ENCODE measurements around the gene CAPRIN1.
"Not testable (repeated sequence)": the region's sequence is repeated elsewhere in the genome, so short reads cannot be mapped to it uniquely, and the experiment has no call there.

Gene CAPRIN1

GRCh38 chr11:34063061-34063795 lies 11.7 kb downstream of the CAPRIN1 start:
- H3K27ac Mint-ChIP-seq, result no peak overlapping the region
- CTCF ChIA-PET, result interaction anchor here (1.2 kb wide), 1 partner anchor 12 kb away, joined by 3 read pairs; the partner anchor contains the start of gene CAPRIN1
- H3K36me3 Mint-ChIP-seq, result peaks cover 33% of the 10 kb centered on the region
- H3K9me3 Mint-ChIP-seq, result no peaks in the 10 kb centered on the region
- no peaks in the 10 kb centered on the region for H3K27me3 Mint-ChIP-seq
- no peak for DNase-seq
- no peak overlapping the region for H3K4me3 Mint-ChIP-seq
- H3K4me1 Mint-ChIP-seq, result peaks cover 47% of the 10 kb centered on the region

GRCh38 chr11:34064291-34064690 lies 12.8 kb downstream of the CAPRIN1 start:
- no peak overlapping the region for H3K4me3 Mint-ChIP-seq
- no peak overlapping the region for H3K27ac Mint-ChIP-seq
- H3K36me3 Mint-ChIP-seq, result peaks cover 24% of the 10 kb centered on the region
- CTCF ChIA-PET, result interaction anchor here (1.2 kb wide), 1 partner anchor 13 kb away, joined by 3 read pairs; the partner anchor contains the start of gene CAPRIN1
- H3K27me3 Mint-ChIP-seq, result no peaks in the 10 kb centered on the region
- no peak for DNase-seq
- peaks cover 36% of the 10 kb centered on the region for H3K4me1 Mint-ChIP-seq
- H3K9me3 Mint-ChIP-seq, result no peaks in the 10 kb centered on the region

- H3K4me3 Mint-ChIP-seq, result no peak overlapping the region
- no peaks in the 10 kb centered on the region for H3K27me3 Mint-ChIP-seq
- no peak overlapping the region for H3K27ac Mint-ChIP-seq
- no peak for DNase-seq
- peaks cover 40% of the 10 kb centered on the region for H3K4me1 Mint-ChIP-seq
- H3K9me3 Mint-ChIP-seq, result no peaks in the 10 kb centered on the region
- CTCF ChIA-PET, result interaction anchor here (1.7 kb wide), 1 partner anchor 8 kb away, joined by 3 read pairs; no protein-coding TSS in a partner anchor
- H3K36me3 Mint-ChIP-seq, result peaks cover 26% of the 10 kb centered on the region
These were observed 14.1 kb downstream of the CAPRIN1 start for GRCh38 chr11:34065505-34066203.

- not testable (repeated sequence) for H3K27ac Mint-ChIP-seq, H3K27me3 Mint-ChIP-seq, H3K9me3 Mint-ChIP-seq, DNase-seq, H3K4me3 Mint-ChIP-seq
- H3K4me1 Mint-ChIP-seq, result peaks cover 40% of the 10 kb centered on the region
- CTCF ChIA-PET, result interaction anchor here (0.7 to 1.7 kb wide), 3 partner anchors 9 to 258 kb away, joined by 3 to 4 read pairs (median 3); no protein-coding TSS in a partner anchor
- peaks cover 32% of the 10 kb centered on the region for H3K36me3 Mint-ChIP-seq
These were observed 15.2 kb downstream of the CAPRIN1 start for GRCh38 chr11:34066766-34067165.

- no peak overlapping the region for H3K27ac Mint-ChIP-seq
- DNase-seq, result no peak
- peaks cover 31% of the 10 kb centered on the region for H3K36me3 Mint-ChIP-seq
- H3K27me3 Mint-ChIP-seq, result no peaks in the 10 kb centered on the region
- CTCF ChIA-PET, result interaction anchor here (1.0 to 1.7 kb wide), 2 partner anchors 10 to 259 kb away, joined by 3 to 4 read pairs; no protein-coding TSS in a partner anchor
- H3K4me3 Mint-ChIP-seq, result no peak overlapping the region
- H3K9me3 Mint-ChIP-seq, result no peaks in the 10 kb centered on the region
- H3K4me1 Mint-ChIP-seq, result peaks cover 38% of the 10 kb centered on the region
These were observed 16.0 kb downstream of the CAPRIN1 start for GRCh38 chr11:34067383-34068065.

GRCh38 chr11:34068111-34068510 lies 16.6 kb downstream of the CAPRIN1 start:
- no peak overlapping the region for H3K4me3 Mint-ChIP-seq

GRCh38 chr11:34071306-34071705 lies 19.8 kb downstream of the CAPRIN1 start:
- Mint-ChIP-seq H3K36me3 (peaks cover 41% of the 10 kb centered on the region), H3K4me1 (peaks cover 35% of the 10 kb centered on the region)
- not testable (repeated sequence) for H3K4me3 Mint-ChIP-seq, DNase-seq, H3K9me3 Mint-ChIP-seq, H3K27me3 Mint-ChIP-seq, H3K27ac Mint-ChIP-seq
- CTCF ChIA-PET, result interaction anchor here (1.0 kb wide), 1 partner anchor 12 kb away, joined by 3 read pairs; no protein-coding TSS in a partner anchor

More at GRCh38 chr11:34068111-34068510, 16.6 kb downstream of the CAPRIN1 start:
- Mint-ChIP-seq H3K27me3 (no peaks in the 10 kb centered on the region), H3K9me3 (no peaks in the 10 kb centered on the region), H3K4me1 (peaks cover 36% of the 10 kb centered on the region), H3K36me3 (peaks cover 30% of the 10 kb centered on the region), H3K27ac (no peak overlapping the region)
- no peak for DNase-seq
- CTCF ChIA-PET, result no interaction called here

- DNase-seq, result no peak
- Mint-ChIP-seq H3K4me1 (peaks cover 32% of the 10 kb centered on the region), H3K27me3 (no peaks in the 10 kb centered on the region), H3K27ac (no peak overlapping the region), H3K36me3 (peaks cover 43% of the 10 kb centered on the region), H3K9me3 (no peaks in the 10 kb centered on the region), H3K4me3 (no peak overlapping the region)
- CTCF ChIA-PET, result no interaction called here
These were observed 20.5 kb downstream of the CAPRIN1 start for GRCh38 chr11:34072041-34072440.

GRCh38 chr11:34072832-34073231 lies 21.3 kb downstream of the CAPRIN1 start:
- Mint-ChIP-seq H3K27ac (no peak overlapping the region), H3K9me3 (no peaks in the 10 kb centered on the region), H3K4me1 (peaks cover 27% of the 10 kb centered on the region), H3K4me3 (no peak overlapping the region), H3K27me3 (no peaks in the 10 kb centered on the region), H3K36me3 (peaks cover 50% of the 10 kb centered on the region)
- CTCF ChIA-PET, result no interaction called here
- no peak for DNase-seq

GRCh38 chr11:34074391-34074790 lies 22.9 kb downstream of the CAPRIN1 start:
- DNase-seq, result no peak
- H3K4me3 Mint-ChIP-seq, result no peak overlapping the region
- CTCF ChIA-PET, result no interaction called here
- H3K27me3 Mint-ChIP-seq, result no peaks in the 10 kb centered on the region
- H3K36me3 Mint-ChIP-seq, result peaks cover 60% of the 10 kb centered on the region
- no peaks in the 10 kb centered on the region for H3K9me3 Mint-ChIP-seq
- H3K27ac Mint-ChIP-seq, result peak overlapping the region; percentile 81
- peaks cover 25% of the 10 kb centered on the region for H3K4me1 Mint-ChIP-seq

- Mint-ChIP-seq H3K9me3 (no peaks in the 10 kb centered on the region), H3K36me3 (peaks cover 58% of the 10 kb centered on the region), H3K27ac (no peak overlapping the region), H3K4me1 (peaks cover 18% of the 10 kb centered on the region), H3K4me3 (no peak overlapping the region), H3K27me3 (no peaks in the 10 kb centered on the region)
- CTCF ChIA-PET, result no interaction called here
- DNase-seq, result no peak
These were observed 23.8 kb downstream of the CAPRIN1 start for GRCh38 chr11:34075178-34075820.

- Mint-ChIP-seq H3K36me3 (peaks cover 61% of the 10 kb centered on the region), H3K4me3 (no peak overlapping the region), H3K4me1 (peaks cover 2% of the 10 kb centered on the region), H3K27ac (no peak overlapping the region), H3K9me3 (no peaks in the 10 kb centered on the region), H3K27me3 (no peaks in the 10 kb centered on the region)
- CTCF ChIA-PET, result no interaction called here
- DNase-seq, result no peak
These were observed 29.1 kb downstream of the CAPRIN1 start for GRCh38 chr11:34080609-34081008.

GRCh38 chr11:34084637-34085036 lies 33.1 kb downstream of the CAPRIN1 start:
- Mint-ChIP-seq H3K9me3 (no peaks in the 10 kb centered on the region), H3K27me3 (no peaks in the 10 kb centered on the region), H3K4me3 (no peak overlapping the region), H3K27ac (peak overlapping the region; percentile 63), H3K4me1 (peaks cover 17% of the 10 kb centered on the region), H3K36me3 (peaks cover 61% of the 10 kb centered on the region)
- DNase-seq, result no peak
- CTCF ChIA-PET, result interaction anchor here (0.9 kb wide), 1 partner anchor 88 kb away, joined by 4 read pairs; no protein-coding TSS in a partner anchor
